Adrenal gland (tissue), 19 donors: ENCODE data around the gene BBS7. TPM values are rescaled to one million over a fixed set of nuclear protein-coding genes. Genes with fewer than 3 reads are reported as not detected.
A peak's percentile ranks its signal among the peaks of the same experiment; 100 is the strongest.

Experiments used
- DNase-seq, 7 donors: peaks; one replicate each; pipeline ENCODE4 v3.0.0-alpha.2; 2019 to 2020
- H3K27ac ChIP-seq, 5 donors: fragments of 200-600 bp; sonication (generic) in 4 of 5; 1 replicate in 3 of 5; 2 replicates in 2 of 5; pipeline versions ENCODE4 v1.5.1 to v1.8.0; 2016 to 2020; ENCODE audit warnings: mild to moderate bottlenecking in 1 of 5
- H3K27me3 ChIP-seq: fragments of 200-600 bp; 2 replicates; pipeline ENCODE4 v1.8.0; 2021
- H3K36me3 ChIP-seq, 2 donors: fragments of 200-600 bp; replicated peaks in 1 of 2; 1 replicate in 1 of 2; 2 replicates in 1 of 2; pipeline versions ENCODE4 v1.5.1 to v1.8.0; 2018 to 2022
- H3K4me1 ChIP-seq, 2 donors: fragments of 200-600 bp; replicated peaks in 1 of 2; 1 replicate in 1 of 2; 2 replicates in 1 of 2; pipeline versions ENCODE4 v1.5.1 to v1.8.0; 2018 to 2021
- H3K4me3 ChIP-seq, 4 donors: fragments of 200-600 bp; sonication (generic) in 3 of 4; one replicate each; pipeline ENCODE4 v1.5.1; 2016 to 2018
- H3K9me3 ChIP-seq, 3 donors: fragments of 200-600 bp; sonication (generic) in 1 of 3; replicated peaks in 1 of 3; 1 replicate in 2 of 3; 2 replicates in 1 of 3; pipeline versions ENCODE4 v1.5.1 to v1.8.0; 2016 to 2021
- CTCF ChIP-seq, 6 experiments: fragments of 450-650 bp in 4 of 6; fragments of 200-600 bp in 2 of 6; sonication (generic) in 1 of 6; IDR thresholded peaks; 1 replicate in 5 of 6; 2 replicates in 1 of 6; pipeline versions ENCODE4 v1.5.1 to v1.8.0; 2016 to 2021; ENCODE audit warnings: antibody characterized with exemption in 6 of 6, mild to moderate bottlenecking in 2 of 6, moderate library complexity in 1 of 6
- POLR2A ChIP-seq, 2 donors: fragments of 450-650 bp; IDR thresholded peaks; one replicate each; pipeline ENCODE4 v1.6.1; 2017; ENCODE audit warnings: antibody characterized with exemption in 2 of 2, mild to moderate bottlenecking in 2 of 2, moderate library complexity in 1 of 2
- WGBS, 4 donors: extraction: QIAGEN DNeasy Blood & Tissue Kit in 2 of 4; methylation state at CpG; one replicate each; pipeline versions ENCODE4 v1.1.5 to v1.1.7; 2013 to 2017; 5-methylcytosine and 5-hydroxymethylcytosine counted together
- intact Hi-C, 2 donors: fragments of 100-400 bp; cut with DNase I; formaldehyde crosslinking; loops; one replicate each; pipeline versions ENCODE4 v1.14.1 to v1.15.0; 2022 to 2023
- long read RNA-seq, 10 donors: library from polyadenylated mRNA in 3 of 10; unstranded in 2 of 10; stranded (forward) in 1 of 10; transcript quantifications; one replicate each; pipeline ENCODE4 v2.0.0 and lab custom pipeline, GENCODE V29; 2021 to 2026
- polyA plus RNA-seq, 3 donors: library from polyadenylated mRNA; stranded (reverse); fragments of 200-250 nt in 2 of 3; fragments of 350-450 nt in 1 of 3; fragmentation: Illumina TruSeq in 1 of 3; extraction: RNeasy Lipid Tissue Mini Kit (QIAGEN cat#74804) in 1 of 3; gene quantifications; one replicate each; pipeline ENCODE4 v1.2.3, GENCODE V29; 2013 to 2014
- total RNA-seq, 9 donors: library from RNA; depleted of rRNA in 4 of 9; stranded (reverse); fragments of >200 nt in 4 of 9; fragments of 120-200 nt in 1 of 9; fragmentation: NEBNext Ultra II Directional in 1 of 9; extraction: Animal tissue kit (Norgen Biotek cat#: 25700) in 1 of 9; gene quantifications; one replicate each; pipeline versions ENCODE4 v1.1.0 to v1.2.4, GENCODE V29; 2013 to 2023
- donor health status: healthy with polysubstance abuse.
- donor health status: Bipolar disorder and iron deficiency.
- donor health status: DM: yes; HTN: yes; CAD: no.
- donor health status: DM: no; HTN: no; CAD: no.
- donor health status: DM: no; HTN: no; CAD: no.
- donor health status: DM: yes; HTN: yes; CAD: no.

The BBS7 gene
- total RNA-seq (10 to 100 TPM; 10.5 to 36.3 (median 14.6) TPM), polyA plus RNA-seq (10 to 100 TPM in 1 of 3 donors, 1 to 10 TPM in 2; 5.7 to 14.7 (median 8.1) TPM)
- long read RNA-seq, donor 1, transcript BBS7-202 (4 exons, 725 nt): major isoform, 18 of 18 reads
- long read RNA-seq, donor 1, partial matches to known transcripts: 0 of 18 reads
- long read RNA-seq, donor 1, other reads (novel, unspliced or antisense): 0 of 18 reads
- long read RNA-seq, donor 2, transcript BBS7-202 (4 exons, 725 nt): major isoform, 8 of 8 reads
- long read RNA-seq, donor 2, partial matches to known transcripts: 0 of 8 reads
- long read RNA-seq, donor 2, other reads (novel, unspliced or antisense): 0 of 8 reads
- long read RNA-seq, donor 3, transcript BBS7-202 (4 exons, 725 nt): major isoform, 11 of 13 reads
- long read RNA-seq, donor 3, partial matches to known transcripts: 0 of 13 reads
- long read RNA-seq, donor 3, other reads (novel, unspliced or antisense): 0 of 13 reads
- long read RNA-seq, donor 4, partial matches to known transcripts: 2 of 6 reads
- long read RNA-seq, donor 4, other reads (novel, unspliced or antisense): 0 of 6 reads
- long read RNA-seq, donor 5, partial matches to known transcripts: 2 of 19 reads
- long read RNA-seq, donor 5, other reads (novel, unspliced or antisense): 7 of 19 reads
- long read RNA-seq, donor 6, partial matches to known transcripts: 3 of 7 reads
- long read RNA-seq, donor 6, other reads (novel, unspliced or antisense): 1 of 7 reads
- long read RNA-seq, donor 7: 0 reads
- long read RNA-seq, donor 8, transcript BBS7-202 (4 exons, 725 nt): major isoform, 7 of 8 reads
- long read RNA-seq, donor 8, partial matches to known transcripts: 0 of 8 reads
- long read RNA-seq, donor 8, other reads (novel, unspliced or antisense): 0 of 8 reads
- long read RNA-seq, donor 9, partial matches to known transcripts: 0 of 1 reads
- long read RNA-seq, donor 9, other reads (novel, unspliced or antisense): 0 of 1 reads
- long read RNA-seq, donor 10, partial matches to known transcripts: 0 of 4 reads
- long read RNA-seq, donor 10, other reads (novel, unspliced or antisense): 0 of 4 reads

GRCh38 chr4:121869841-121870822 lies at the start of gene BBS7:
Gene BBS7, minus strand, starts transcription at chr4:121870474. Its CDS starts 161 bp downstream, at chr4:121870313.
- H3K27ac ChIP-seq: peak within 1 kb of the TSS; percentile 66 to 94 (median 87)
- H3K4me1 ChIP-seq: no peaks in the 10 kb centered on the region
- 0 to 2% (median 0%) methylated on average over 11 to 58 of the region's 58 CpGs for WGBS, 4 donors
- H3K36me3 ChIP-seq: peaks cover 0 to 4% of the 10 kb centered on the region in 2 donors
- TF ChIP-seq POLR2A (IDR thresholded peaks at IDR 0.05): peak; percentile 63 to 78
- TF ChIP-seq CTCF (IDR thresholded peaks at IDR 0.05): no peak
- H3K4me3 ChIP-seq: peak within 1 kb of the TSS; percentile 25 to 78 (median 75)
- H3K9me3 ChIP-seq: no peaks in the 10 kb centered on the region
- DNase-seq: peak; percentile 97 to 99 (median 98)
- intact Hi-C loops: no loop called here
- H3K27me3 ChIP-seq: no peaks in the 10 kb centered on the region

- 49 to 62% (median 56%) methylated on average over 2 of the region's 2 CpGs for WGBS, 4 donors
- Histone ChIP-seq H3K4me1 (no peaks in the 10 kb centered on the region), H3K9me3 (no peaks in the 10 kb centered on the region), H3K4me3 (no peak overlapping the region), H3K27ac (no peak overlapping the region), H3K36me3 (no peaks in the 10 kb centered on the region), H3K27me3 (no peaks in the 10 kb centered on the region)
- no peak for DNase-seq
- intact Hi-C loops: no loop called here
- TF ChIP-seq CTCF (IDR thresholded peaks at IDR 0.05) (no peak), POLR2A (IDR thresholded peaks at IDR 0.05) (no peak)
Measured at GRCh38 chr4:121913667-121914066, 43.4 kb upstream of the BBS7 start.

- H3K4me1 ChIP-seq: no peaks in the 10 kb centered on the region
- WGBS, 4 donors: 79 to 91% (median 89%) methylated on average over 1 of the region's 1 CpG
- intact Hi-C loops: no loop called here
Measured at GRCh38 chr4:121908346-121908745, 38.1 kb upstream of the BBS7 start.

More at GRCh38 chr4:121908346-121908745, 38.1 kb upstream of the BBS7 start:
- Histone ChIP-seq H3K27me3 (no peaks in the 10 kb centered on the region), H3K9me3 (no peaks in the 10 kb centered on the region), H3K27ac (no peak overlapping the region), H3K4me3 (no peak overlapping the region), H3K36me3 (no peaks in the 10 kb centered on the region)
- DNase-seq: no peak
- TF ChIP-seq CTCF (IDR thresholded peaks at IDR 0.05) (no peak), POLR2A (IDR thresholded peaks at IDR 0.05) (no peak)
